Subcutaneous abdominal adipose tissue (tissue), 5 donors: ENCODE results near the gene CAPN11.

ENCODE experiments used
- H3K27ac ChIP-seq: one replicate; pipeline ENCODE4 v1.7.0; 2013; ENCODE audit warnings: low read depth, mild to moderate bottlenecking, inconsistent platforms, low read length, moderate library complexity
- H3K27me3 ChIP-seq, 5 donors: one replicate each; pipeline ENCODE4 v1.7.0; 2013; ENCODE audit warnings: low read length in 5 of 5, inconsistent platforms in 1 of 5; ENCODE audit not compliant: control insufficient read depth in 5 of 5, insufficient read depth in 4 of 5
- H3K36me3 ChIP-seq, 5 donors: one replicate each; pipeline ENCODE4 v1.7.0; 2013; ENCODE audit warnings: low read length in 5 of 5; ENCODE audit not compliant: control insufficient read depth in 5 of 5, insufficient read depth in 5 of 5
- H3K4me1 ChIP-seq, 5 donors: one replicate each; pipeline ENCODE4 v1.7.0; 2013; ENCODE audit warnings: low read length in 5 of 5, mild to moderate bottlenecking in 3 of 5, moderate library complexity in 1 of 5; ENCODE audit not compliant: control insufficient read depth in 5 of 5, insufficient read depth in 5 of 5
- H3K4me3 ChIP-seq, 5 donors: one replicate each; pipeline ENCODE4 v1.7.0; 2013; ENCODE audit warnings: low read length in 5 of 5, low read depth in 1 of 5
- H3K9ac ChIP-seq, 5 donors: one replicate each; pipeline ENCODE4 v1.7.0; 2013; ENCODE audit warnings: low read length in 5 of 5, mild to moderate bottlenecking in 4 of 5, moderate library complexity in 3 of 5
- H3K9me3 ChIP-seq, 5 donors: one replicate each; pipeline ENCODE4 v1.7.0; 2013; ENCODE audit warnings: low read length in 5 of 5; ENCODE audit not compliant: control insufficient read depth in 5 of 5
- donor health status: healthy.
- donor health status: healthy.
- donor health status: healthy.
- donor health status: healthy.
- donor health status: healthy.

CAPN11 gene

GRCh38 chr6:44158770-44159228, at the start of gene CAPN11:
Gene CAPN11 (plus strand): TSS chr6:44158820. CDS start chr6:44158849, 29 bp downstream.
- Histone ChIP-seq H3K4me3 (no peak within 1 kb of the TSS), H3K36me3 (peaks cover 0 to 7% (median 2%) of the 10 kb centered on the region in 5 donors), H3K27ac (no peak within 1 kb of the TSS), H3K4me1 (peaks cover 0 to 4% (median 0%) of the 10 kb centered on the region in 5 donors), H3K9me3 (no peaks in the 10 kb centered on the region), H3K9ac (no peak within 1 kb of the TSS), H3K27me3 (peaks cover 0 to 6% (median 0%) of the 10 kb centered on the region in 5 donors)

GRCh38 chr6:44109212-44109611, 49.4 kb upstream of the CAPN11 start:
- no peak overlapping the region for H3K4me3 ChIP-seq
- no peak overlapping the region for H3K9ac ChIP-seq
- H3K27ac ChIP-seq: no peak overlapping the region
- no peaks in the 10 kb centered on the region for H3K27me3 ChIP-seq
- peaks cover 4 to 35% (median 21%) of the 10 kb centered on the region in 5 donors for H3K4me1 ChIP-seq
- no peaks in the 10 kb centered on the region for H3K9me3 ChIP-seq
- H3K36me3 ChIP-seq: peaks cover 9 to 57% (median 47%) of the 10 kb centered on the region in 5 donors

DNA sequence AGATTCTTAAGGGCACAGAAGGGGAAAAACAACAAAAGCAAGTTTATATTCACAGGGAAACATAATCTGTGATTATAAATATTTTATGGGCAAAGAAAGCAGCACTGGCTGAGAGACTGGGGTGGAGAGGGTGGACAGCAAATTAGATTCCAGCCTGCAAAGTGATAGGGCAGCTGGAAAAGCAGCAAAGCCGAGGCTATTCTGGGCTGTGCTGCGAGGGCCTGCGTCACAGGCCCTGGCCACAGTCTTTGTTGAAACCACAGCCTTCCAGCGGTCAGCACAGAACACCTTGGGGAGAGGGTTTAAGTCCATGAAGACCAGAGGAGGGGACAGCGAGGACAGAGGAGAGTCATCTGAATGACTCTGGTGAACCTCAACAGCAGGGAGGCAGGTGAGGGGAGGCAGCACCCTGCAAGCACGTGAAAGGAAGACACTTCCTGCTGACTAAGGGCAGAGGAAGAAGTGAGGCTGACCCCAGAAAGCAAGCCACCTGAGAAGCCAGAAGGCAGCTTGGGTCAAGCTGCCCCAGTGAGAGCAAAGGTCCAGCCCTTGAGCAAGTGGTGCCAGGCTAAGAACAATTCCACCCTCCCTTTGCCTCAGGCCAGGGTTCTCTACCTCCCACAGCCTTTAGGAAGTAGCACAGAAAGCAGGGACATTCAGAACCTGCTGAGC, 48.5 kb upstream of the CAPN11 start:
- no peak overlapping the region for H3K27ac ChIP-seq
- H3K9me3 ChIP-seq: no peaks in the 10 kb centered on the region
- no peak overlapping the region for H3K4me3 ChIP-seq
- peaks cover 11 to 62% (median 46%) of the 10 kb centered on the region in 5 donors for H3K36me3 ChIP-seq
- no peaks in the 10 kb centered on the region for H3K27me3 ChIP-seq
- no peak overlapping the region for H3K9ac ChIP-seq
- peaks cover 2 to 27% (median 16%) of the 10 kb centered on the region in 5 donors for H3K4me1 ChIP-seq

- no peaks in the 10 kb centered on the region for H3K27me3 ChIP-seq
- H3K4me1 ChIP-seq: peaks cover under 1 to 24% (median 12%) of the 10 kb centered on the region in 5 donors
- H3K36me3 ChIP-seq: peaks cover 11 to 67% (median 48%) of the 10 kb centered on the region in 5 donors
- no peaks in the 10 kb centered on the region for H3K9me3 ChIP-seq
- H3K9ac ChIP-seq: no peak overlapping the region
- no peak overlapping the region for H3K4me3 ChIP-seq
- no peak overlapping the region for H3K27ac ChIP-seq
These were observed 47.7 kb upstream of the CAPN11 start for GRCh38 chr6:44110966-44111365.

DNA sequence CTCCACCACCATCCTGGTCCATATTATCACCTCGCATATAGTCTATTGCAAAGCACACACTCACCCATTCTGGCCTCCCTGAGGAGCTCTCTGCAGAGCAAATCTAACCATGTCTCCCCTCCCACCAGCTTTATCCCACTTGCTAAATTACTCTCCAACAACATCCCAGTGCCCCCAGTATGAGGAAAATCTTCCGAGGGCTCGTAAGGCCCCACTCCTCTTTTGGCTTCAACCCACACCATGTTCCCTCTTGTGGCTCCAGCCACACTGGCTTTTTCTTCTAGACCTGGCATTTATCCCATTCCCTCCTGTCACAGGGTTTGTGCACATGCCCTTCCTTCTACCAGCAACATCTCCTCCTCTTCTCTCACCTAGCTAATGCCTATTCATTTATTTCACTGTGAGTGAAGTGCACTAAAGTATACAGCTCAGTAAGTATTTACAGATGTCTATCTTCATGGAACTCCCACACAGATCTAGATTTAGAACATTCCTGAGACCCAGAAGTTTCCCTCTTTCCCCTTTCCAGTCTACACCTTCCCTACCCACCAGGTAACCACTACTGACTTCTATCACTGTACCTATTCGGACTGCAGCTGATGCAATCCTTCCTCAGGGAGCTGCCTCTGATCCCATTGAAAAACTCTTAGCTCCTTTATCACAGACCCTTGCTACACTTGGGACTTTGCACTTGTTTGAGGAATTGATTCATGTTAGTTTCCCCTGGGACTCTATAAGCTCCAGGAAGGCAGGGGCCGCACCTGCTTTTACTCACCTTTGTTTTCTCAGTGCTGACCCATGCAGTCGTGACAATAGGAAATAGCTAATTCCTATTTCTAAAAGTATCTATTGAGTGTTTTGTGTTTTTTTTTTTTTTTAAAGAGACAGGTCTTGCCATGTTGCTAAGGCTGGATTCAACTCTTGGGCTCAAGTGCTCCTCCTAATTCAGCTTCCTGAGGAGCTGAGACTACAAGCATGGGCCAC, 46.9 kb upstream of the CAPN11 start:
- Histone ChIP-seq H3K27me3 (no peaks in the 10 kb centered on the region), H3K9me3 (no peaks in the 10 kb centered on the region), H3K9ac (no peak overlapping the region), H3K4me1 (peaks cover 0 to 24% (median 14%) of the 10 kb centered on the region in 5 donors), H3K4me3 (no peak overlapping the region), H3K27ac (no peak overlapping the region), H3K36me3 (peaks cover 11 to 67% (median 46%) of the 10 kb centered on the region in 5 donors)

DNA sequence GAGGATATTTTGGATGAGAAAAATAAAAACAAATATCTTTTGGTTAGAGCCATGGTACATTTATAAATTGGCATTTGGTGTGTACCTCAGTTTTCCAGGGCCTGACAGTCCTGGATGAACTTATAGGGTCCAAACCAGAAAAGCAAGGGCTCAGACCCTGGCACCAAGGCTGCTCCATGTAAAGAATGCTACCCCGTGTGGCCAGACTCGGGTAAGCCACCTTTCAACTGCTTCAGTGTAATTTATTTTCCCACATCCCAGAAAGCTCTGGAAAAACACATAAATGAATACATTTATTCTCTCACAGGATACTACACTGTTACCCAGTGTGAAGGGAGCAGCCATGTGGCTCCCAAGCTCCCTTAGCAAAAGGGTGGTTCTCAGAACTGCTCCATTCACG, 45.2 kb upstream of the CAPN11 start:
- no peak overlapping the region for H3K4me3 ChIP-seq
- peaks cover 0 to 25% (median 20%) of the 10 kb centered on the region in 5 donors for H3K4me1 ChIP-seq

DNA sequence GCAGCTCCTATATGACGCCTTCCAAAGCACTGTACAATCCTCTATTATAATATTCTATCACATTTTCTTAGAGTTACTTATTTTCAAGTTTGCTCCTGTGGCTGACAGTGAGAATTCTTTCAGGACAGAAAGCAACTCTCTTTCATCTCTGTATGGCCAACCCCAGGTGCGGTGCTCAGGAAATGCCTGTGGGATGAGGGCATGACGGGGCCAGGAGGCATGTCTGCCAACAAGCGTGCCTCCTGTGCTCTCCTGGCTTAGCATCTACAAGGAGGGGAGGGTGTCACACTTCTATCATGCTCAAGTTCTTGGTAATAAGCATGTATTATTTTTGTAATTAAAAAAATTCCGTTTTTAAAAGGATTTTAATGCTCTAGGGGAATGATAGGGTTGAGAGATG, 42.8 kb upstream of the CAPN11 start:
- H3K9me3 ChIP-seq: no peaks in the 10 kb centered on the region
- peaks cover 11 to 45% (median 31%) of the 10 kb centered on the region in 5 donors for H3K36me3 ChIP-seq
- H3K4me1 ChIP-seq: peaks cover 0 to 37% (median 22%) of the 10 kb centered on the region in 5 donors
- H3K27me3 ChIP-seq: no peaks in the 10 kb centered on the region
- no peak overlapping the region for H3K9ac ChIP-seq
- H3K4me3 ChIP-seq: no peak overlapping the region
- H3K27ac ChIP-seq: no peak overlapping the region

More for the DNA sequence above, 45.2 kb upstream of the CAPN11 start:
- Histone ChIP-seq H3K27me3 (no peaks in the 10 kb centered on the region), H3K9ac (no peak overlapping the region), H3K9me3 (no peaks in the 10 kb centered on the region), H3K27ac (no peak overlapping the region), H3K36me3 (peaks cover 11 to 64% (median 40%) of the 10 kb centered on the region in 5 donors)

DNA sequence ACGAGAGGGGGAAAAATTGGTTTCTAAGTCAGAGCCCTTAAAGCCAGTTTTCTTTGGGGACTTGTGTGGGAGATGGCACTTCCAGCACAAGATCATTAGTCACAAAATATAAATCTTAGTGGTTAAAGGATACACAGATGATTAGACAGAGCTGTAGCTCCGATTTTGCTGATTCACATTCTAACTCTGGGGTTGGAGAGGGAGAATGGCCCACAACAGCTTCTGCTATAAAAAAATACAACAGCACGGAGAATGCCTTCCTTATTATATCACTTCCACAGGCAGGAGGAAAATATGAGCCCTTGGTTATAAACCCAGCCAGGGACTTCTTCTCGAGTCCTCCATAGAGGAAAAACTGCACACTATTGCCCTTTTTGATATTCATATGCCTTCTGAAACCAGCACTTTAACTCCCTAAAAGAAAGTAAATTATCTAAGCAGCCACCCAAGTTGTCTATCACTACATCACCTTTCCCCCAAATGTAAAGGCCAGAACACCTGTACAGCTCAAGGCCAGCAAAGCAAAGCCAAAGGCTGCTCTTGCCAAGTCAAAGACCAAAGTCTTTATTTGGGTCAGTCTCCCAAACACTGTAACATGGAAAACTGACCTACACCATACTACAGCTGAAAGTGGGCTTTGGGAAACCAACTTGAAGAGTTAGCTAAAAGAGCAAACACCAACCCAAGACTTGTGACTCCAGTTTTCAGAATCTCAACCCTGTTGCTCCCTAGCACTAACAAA, 41.8 kb upstream of the CAPN11 start:
- Histone ChIP-seq H3K36me3 (peaks cover 8 to 36% (median 23%) of the 10 kb centered on the region in 5 donors), H3K9me3 (no peaks in the 10 kb centered on the region), H3K27me3 (no peaks in the 10 kb centered on the region), H3K27ac (no peak overlapping the region), H3K9ac (no peak overlapping the region), H3K4me1 (peaks cover 0 to 37% (median 24%) of the 10 kb centered on the region in 5 donors), H3K4me3 (no peak overlapping the region)

GRCh38 chr6:44117397-44118128, 41.1 kb upstream of the CAPN11 start:
- Histone ChIP-seq H3K9ac (no peak overlapping the region), H3K27ac (no peak overlapping the region), H3K9me3 (no peaks in the 10 kb centered on the region), H3K27me3 (no peaks in the 10 kb centered on the region), H3K4me3 (no peak overlapping the region), H3K36me3 (peaks cover 6 to 28% (median 16%) of the 10 kb centered on the region in 5 donors), H3K4me1 (peaks cover 1 to 36% (median 24%) of the 10 kb centered on the region in 5 donors)
